ENCODE measurements around the gene NEK6. TPM values are rescaled to one million over a fixed set of nuclear protein-coding genes. Genes with fewer than 3 reads are reported as not detected.

Gene NEK6
- total RNA-seq, 1 donor: 64.3 TPM

DNA sequence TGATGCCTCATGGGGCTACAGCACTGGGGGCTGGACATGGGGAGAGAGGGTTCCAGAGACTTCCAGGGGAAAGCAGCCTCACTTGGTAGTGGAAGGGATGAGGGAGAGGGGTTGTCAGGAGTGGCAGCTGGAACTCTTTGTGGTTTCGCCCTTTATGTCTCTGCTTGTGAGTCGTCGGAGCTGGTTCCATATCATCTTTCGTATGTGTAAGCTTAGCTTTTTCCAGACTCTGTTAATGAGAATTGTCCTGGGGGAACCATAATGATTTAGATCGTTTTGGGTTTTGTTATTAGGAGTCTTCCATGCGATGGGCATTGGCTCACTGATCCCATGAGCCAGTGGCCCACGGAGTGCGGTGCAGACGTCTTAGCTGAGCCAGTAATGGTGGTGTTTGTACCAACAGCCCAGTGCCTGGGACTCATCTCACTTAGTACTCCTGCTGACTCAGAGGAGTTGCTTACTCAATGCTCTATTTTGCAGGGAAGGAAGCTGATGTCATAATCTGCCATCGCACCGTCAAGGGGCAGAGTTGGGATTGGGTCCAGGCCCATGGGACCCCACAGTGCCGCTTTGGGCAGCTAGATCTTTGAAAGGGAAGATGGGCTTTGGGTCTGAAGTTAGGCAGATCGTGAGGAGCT lies 48.5 kb downstream of the NEK6 start:
- TF ChIP-seq, protein P1, sequence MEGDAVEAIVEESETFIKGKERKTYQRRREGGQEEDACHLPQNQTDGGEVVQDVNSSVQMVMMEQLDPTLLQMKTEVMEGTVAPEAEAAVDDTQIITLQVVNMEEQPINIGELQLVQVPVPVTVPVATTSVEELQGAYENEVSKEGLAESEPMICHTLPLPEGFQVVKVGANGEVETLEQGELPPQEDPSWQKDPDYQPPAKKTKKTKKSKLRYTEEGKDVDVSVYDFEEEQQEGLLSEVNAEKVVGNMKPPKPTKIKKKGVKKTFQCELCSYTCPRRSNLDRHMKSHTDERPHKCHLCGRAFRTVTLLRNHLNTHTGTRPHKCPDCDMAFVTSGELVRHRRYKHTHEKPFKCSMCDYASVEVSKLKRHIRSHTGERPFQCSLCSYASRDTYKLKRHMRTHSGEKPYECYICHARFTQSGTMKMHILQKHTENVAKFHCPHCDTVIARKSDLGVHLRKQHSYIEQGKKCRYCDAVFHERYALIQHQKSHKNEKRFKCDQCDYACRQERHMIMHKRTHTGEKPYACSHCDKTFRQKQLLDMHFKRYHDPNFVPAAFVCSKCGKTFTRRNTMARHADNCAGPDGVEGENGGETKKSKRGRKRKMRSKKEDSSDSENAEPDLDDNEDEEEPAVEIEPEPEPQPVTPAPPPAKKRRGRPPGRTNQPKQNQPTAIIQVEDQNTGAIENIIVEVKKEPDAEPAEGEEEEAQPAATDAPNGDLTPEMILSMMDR (IDR thresholded peaks at IDR 0.05; ENCODE audit: insufficient read depth, low read length): no peak
- peak; percentile 87 for DNase-seq (ENCODE audit: low read depth)
- H3K4me3 ChIP-seq (ENCODE audit: low read depth, low read length): no peak overlapping the region

- TF ChIP-seq, protein P1 (IDR thresholded peaks at IDR 0.05; ENCODE audit: insufficient read depth, low read length): no peak
- no peak for DNase-seq (ENCODE audit: low read depth)
- no peak overlapping the region for H3K4me3 ChIP-seq (ENCODE audit: low read depth, low read length)
Observed at GRCh38 chr9:124307379-124308030, 49.8 kb downstream of the NEK6 start.

DNA sequence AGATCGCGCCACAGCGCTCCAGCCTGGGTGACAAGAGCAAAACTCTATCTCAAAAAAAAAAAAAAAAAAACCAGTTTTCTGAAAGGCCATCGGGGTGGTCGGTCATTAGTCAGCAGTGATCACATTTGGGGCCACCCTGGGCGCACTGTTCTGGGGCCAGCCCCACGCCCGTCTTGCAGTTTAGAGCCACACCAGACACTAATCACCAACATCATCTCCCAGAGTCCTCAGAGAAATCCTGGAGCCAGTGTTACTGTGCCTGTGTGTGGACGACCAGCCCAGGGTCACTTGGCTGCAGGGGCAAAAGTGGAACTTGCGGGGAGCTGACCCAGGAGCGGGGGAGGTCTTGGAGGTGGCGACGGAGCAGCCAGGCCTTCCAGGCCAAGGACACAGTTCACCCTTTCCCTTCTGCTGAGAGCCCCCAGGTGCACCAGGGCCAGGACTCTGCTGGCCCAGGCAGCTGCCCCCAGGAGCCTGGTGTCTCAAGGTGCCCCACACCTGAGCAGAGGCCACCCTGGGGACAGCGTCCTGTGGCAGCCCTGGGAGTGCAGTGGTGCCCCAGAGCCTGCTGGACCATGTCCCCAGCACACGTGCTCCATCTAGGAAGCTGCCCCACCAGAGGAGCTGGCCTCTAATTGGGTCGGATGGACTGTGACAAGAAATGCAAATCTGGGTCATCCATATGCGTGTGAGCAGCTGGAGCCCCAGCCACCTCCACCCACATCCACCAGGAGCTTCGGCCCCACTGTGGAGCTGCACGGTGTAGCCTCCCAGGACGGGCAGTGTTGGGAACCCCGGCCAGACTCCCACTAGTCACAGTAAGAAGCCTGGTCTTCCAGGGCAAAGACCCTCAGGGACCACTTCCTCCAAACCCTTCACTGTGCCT lies 51.1 kb downstream of the NEK6 start:
- DNase-seq (ENCODE audit: low read depth): no peak
- H3K4me3 ChIP-seq (ENCODE audit: low read depth, low read length): no peak overlapping the region
- TF ChIP-seq, protein P1 (IDR thresholded peaks at IDR 0.05; ENCODE audit: insufficient read depth, low read length): no peak

GRCh38 chr9:124309667-124310084 lies 51.9 kb downstream of the NEK6 start:
- H3K4me3 ChIP-seq (ENCODE audit: low read depth, low read length): no peak overlapping the region
- DNase-seq (ENCODE audit: low read depth): peak; percentile 97
- TF ChIP-seq, protein P1 (IDR thresholded peaks at IDR 0.05; ENCODE audit: insufficient read depth, low read length): no peak

GRCh38 chr9:124311283-124311682 lies 53.5 kb downstream of the NEK6 start:
- H3K4me3 ChIP-seq (ENCODE audit: low read depth, low read length): no peak overlapping the region
- TF ChIP-seq, protein P1 (IDR thresholded peaks at IDR 0.05; ENCODE audit: insufficient read depth, low read length): no peak
- DNase-seq (ENCODE audit: low read depth): no peak

DNA sequence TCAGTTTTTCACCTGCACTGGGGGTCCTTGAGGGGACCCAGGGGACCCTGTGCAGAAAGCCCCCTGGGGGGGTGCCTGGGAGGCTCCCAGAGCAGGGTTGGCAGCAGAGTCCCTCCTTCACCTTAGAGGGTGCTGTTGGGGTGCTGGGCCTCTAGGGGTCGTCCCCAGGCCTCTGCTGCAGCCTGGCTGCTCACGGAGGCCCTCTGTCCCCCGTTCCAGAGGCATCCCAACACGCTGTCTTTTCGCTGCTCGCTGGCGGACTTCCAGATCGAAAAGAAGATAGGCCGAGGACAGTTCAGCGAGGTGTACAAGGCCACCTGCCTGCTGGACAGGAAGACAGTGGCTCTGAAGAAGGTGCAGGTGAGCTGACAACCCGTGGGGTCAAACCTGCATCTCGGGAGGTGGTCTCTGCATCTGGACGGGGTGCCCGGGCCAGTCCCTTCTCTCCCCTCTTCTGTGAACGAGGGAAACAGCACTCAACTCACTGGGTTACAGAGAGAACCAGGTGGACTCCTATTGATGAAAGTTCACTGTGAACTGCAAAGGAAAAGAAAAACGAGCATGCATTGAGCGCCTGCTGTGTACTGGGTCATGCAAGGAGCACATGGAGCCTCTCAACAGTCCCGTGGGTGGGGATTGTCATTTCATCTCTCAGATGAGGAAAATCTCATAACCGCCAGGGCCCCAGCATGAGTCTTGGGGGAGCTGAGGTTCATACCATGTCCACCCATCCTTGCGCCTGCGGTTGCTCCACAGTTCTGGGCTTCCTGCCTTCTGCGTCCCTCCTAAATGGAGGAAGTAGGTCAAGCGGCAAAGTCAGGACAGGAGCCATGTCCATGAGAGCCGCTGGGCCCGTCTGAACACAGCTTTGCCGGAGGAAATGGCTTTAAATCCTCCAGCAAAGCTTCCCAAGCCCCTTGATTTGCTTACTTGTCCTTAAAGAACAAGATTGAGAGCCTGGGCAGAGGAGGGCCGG lies 54.8 kb downstream of the NEK6 start:
- DNase-seq (ENCODE audit: low read depth): no peak
- H3K4me3 ChIP-seq (ENCODE audit: low read depth, low read length): no peak overlapping the region
- TF ChIP-seq, protein P1 (IDR thresholded peaks at IDR 0.05; ENCODE audit: insufficient read depth, low read length): peak; percentile 14

All from fibroblast of the aortic adventitia (primary cell).